ENCODE measurements around the gene MRC2. TPM values are rescaled to one million over a fixed set of nuclear protein-coding genes. Genes with fewer than 3 reads are reported as not detected.

MRC2 gene
- total RNA-seq, 1 experiment from 2014 or later: 10.7 TPM

DNA sequence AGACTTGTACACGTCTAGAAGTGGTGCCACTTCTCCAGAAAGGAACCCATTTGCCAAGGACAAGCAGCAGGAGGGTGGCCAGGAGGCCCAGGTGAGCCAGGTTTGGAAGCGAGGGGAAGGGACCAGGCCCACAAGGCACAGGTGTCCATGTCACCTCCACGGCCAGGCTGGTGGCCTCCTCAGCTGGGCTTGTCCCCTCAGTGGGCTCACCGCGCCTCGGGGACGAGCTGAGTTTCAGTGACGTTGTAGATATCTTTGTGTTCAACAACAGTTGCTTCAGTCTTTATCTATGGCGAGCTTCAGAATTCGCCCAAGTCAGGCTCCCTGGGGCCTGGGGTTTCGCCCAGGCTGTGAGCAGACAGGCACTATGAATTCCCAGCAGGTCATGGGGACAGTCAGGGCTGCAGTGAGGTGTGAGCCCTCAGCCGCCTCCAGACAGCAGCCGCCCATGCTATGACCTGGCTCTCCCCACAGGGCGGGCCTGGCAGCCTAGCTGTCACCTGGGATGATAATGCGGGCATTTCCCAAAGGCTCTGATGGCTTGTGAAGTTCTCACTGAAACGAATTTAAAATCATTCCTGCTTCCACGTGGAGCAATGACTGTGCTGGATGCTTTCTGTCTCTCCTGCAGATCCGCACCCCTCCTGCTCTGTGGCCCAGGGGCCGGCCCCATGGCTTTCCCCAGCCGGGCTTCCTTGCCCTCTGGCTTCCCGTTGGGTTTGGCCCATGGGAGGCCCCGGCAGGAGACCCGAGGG is 89.5 kb downstream of the MRC2 start:
- Histone ChIP-seq H3K9me2 (ENCODE audit: insufficient read depth) (no peaks in the 10 kb centered on the region), H3K27ac (ENCODE audit: low read depth, low read length) (0 out of 2 replicates have a peak overlapping the region, but pooled peaks have one; percentile 7), H3K4me1 (ENCODE audit: control insufficient read depth in 1 of 2, insufficient read depth in 2 of 2, low read length in 2 of 2) (peaks cover 19 to 49% of the 10 kb centered on the region in 2 experiments), H2AFZ (ENCODE audit: low read depth, low read length, poor library complexity, severe bottlenecking) (no peak overlapping the region), H3K9ac (ENCODE audit: low read length) (no peak overlapping the region), H3K79me2 (ENCODE audit: insufficient read depth, low read length) (no peaks in the 10 kb centered on the region), H3K4me2 (ENCODE audit: low read length) (no peak overlapping the region), H3K9me3 (ENCODE audit: control insufficient read depth in 1 of 2, insufficient read depth in 1 of 2, low read depth in 1 of 2, low read length in 2 of 2) (no peaks in the 10 kb centered on the region), H3K27me3 (ENCODE audit: insufficient read depth, low read length) (no peaks in the 10 kb centered on the region), H4K20me1 (ENCODE audit: insufficient read depth) (no peaks in the 10 kb centered on the region), H3K4me3 (replicated peaks in 1 of 2; ENCODE audit: low read depth in 1 of 2, low read length in 2 of 2) (no peak overlapping the region), H3K36me3 (ENCODE audit: control insufficient read depth in 1 of 2, insufficient read depth in 2 of 2, low read length in 2 of 2) (no peaks in the 10 kb centered on the region)
- ChIA-PET CTCF (interaction anchor here (1.0 kb wide), 1 partner anchor 23 kb away, joined by 3 read pairs; no protein-coding TSS in a partner anchor), POLR2A (no interaction called here), RAD21 (ENCODE audit: low non-redundant PET in 1 of 2, low total read pairs in 2 of 2, uncharacterized antibody in 2 of 2, unreplicated experiment in 2 of 2) (no interaction called here)
- intact Hi-C loops (cut with micrococcal nuclease): no loop called here
- BruUV-seq (replicated peaks): no TSS peak
- ATAC-seq: no peak
- no peak for DNase-seq (ENCODE audit: low read depth, low spot score)
- TF ChIP-seq SP1 (IDR thresholded peaks at IDR 0.05; ENCODE audit: low read depth): no peak
- no peak for TF ChIP-seq MAX (IDR thresholded peaks at IDR 0.05)
- no peak for TF ChIP-seq POLR2AphosphoS5 (IDR thresholded peaks at IDR 0.05; ENCODE audit: low read depth, low read length)
- TF ChIP-seq EGR1 (IDR thresholded peaks at IDR 0.05; ENCODE audit: low read depth): no peak
- no peak for TF ChIP-seq ELF1 (IDR thresholded peaks at IDR 0.05; ENCODE audit: borderline replicate concordance, low read depth)
- no peak for TF ChIP-seq EZH2phosphoT487 (IDR thresholded peaks at IDR 0.05; ENCODE audit: borderline replicate concordance)
- no peak for TF ChIP-seq CEBPB (IDR thresholded peaks at IDR 0.05; ENCODE audit: low read depth)
- no peak for TF ChIP-seq YY1 (IDR thresholded peaks at IDR 0.05; ENCODE audit: extremely low read depth, insufficient replicate concordance, low read depth, low read length)

DNA sequence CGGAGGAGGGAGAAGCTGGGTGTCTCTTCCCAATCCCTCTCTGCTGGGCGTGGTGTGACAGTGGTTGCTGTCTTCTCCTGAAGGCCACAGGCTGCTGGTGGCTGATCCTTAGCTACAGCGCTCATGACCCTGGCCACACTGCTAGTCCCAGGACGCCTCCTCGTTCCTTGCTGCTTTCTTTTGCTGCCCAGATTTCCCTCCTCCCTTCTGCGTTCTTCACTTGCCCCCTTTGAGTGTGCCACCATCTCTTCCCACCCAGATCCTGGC is 90.1 kb downstream of the MRC2 start:
- DNase-seq (ENCODE audit: low read depth, low spot score): no peak
- POLR2A ChIA-PET: no interaction called here
- ATAC-seq: no peak
- Histone ChIP-seq H3K4me2 (ENCODE audit: low read length) (no peak overlapping the region), H3K27ac (ENCODE audit: low read depth, low read length) (no peak overlapping the region), H3K4me3 (replicated peaks in 1 of 2; ENCODE audit: low read depth in 1 of 2, low read length in 2 of 2) (no peak overlapping the region), H3K9me2 (ENCODE audit: insufficient read depth) (no peaks in the 10 kb centered on the region), H3K79me2 (ENCODE audit: insufficient read depth, low read length) (no peaks in the 10 kb centered on the region), H3K9ac (ENCODE audit: low read length) (no peak overlapping the region), H3K36me3 (ENCODE audit: control insufficient read depth in 1 of 2, insufficient read depth in 2 of 2, low read length in 2 of 2) (no peaks in the 10 kb centered on the region), H3K4me1 (ENCODE audit: control insufficient read depth in 1 of 2, insufficient read depth in 2 of 2, low read length in 2 of 2) (peaks cover 19 to 49% of the 10 kb centered on the region in 2 experiments), H4K20me1 (ENCODE audit: insufficient read depth) (no peaks in the 10 kb centered on the region), H3K9me3 (ENCODE audit: control insufficient read depth in 1 of 2, insufficient read depth in 1 of 2, low read depth in 1 of 2, low read length in 2 of 2) (no peaks in the 10 kb centered on the region), H2AFZ (ENCODE audit: low read depth, low read length, poor library complexity, severe bottlenecking) (no peak overlapping the region), H3K27me3 (ENCODE audit: insufficient read depth, low read length) (no peaks in the 10 kb centered on the region)
- no TSS peak for BruUV-seq (replicated peaks)
- intact Hi-C loops (cut with micrococcal nuclease): no loop called here
- RAD21 ChIA-PET (ENCODE audit: low non-redundant PET in 1 of 2, low total read pairs in 2 of 2, uncharacterized antibody in 2 of 2, unreplicated experiment in 2 of 2): no interaction called here
- CTCF ChIA-PET: no interaction called here
- TF ChIP-seq, protein P1, sequence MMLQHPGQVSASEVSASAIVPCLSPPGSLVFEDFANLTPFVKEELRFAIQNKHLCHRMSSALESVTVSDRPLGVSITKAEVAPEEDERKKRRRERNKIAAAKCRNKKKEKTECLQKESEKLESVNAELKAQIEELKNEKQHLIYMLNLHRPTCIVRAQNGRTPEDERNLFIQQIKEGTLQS (IDR thresholded peaks at IDR 0.05): no peak
- TF ChIP-seq EZH2phosphoT487 (IDR thresholded peaks at IDR 0.05; ENCODE audit: borderline replicate concordance) (no peak), ZBTB33 (IDR thresholded peaks at IDR 0.05; ENCODE audit: extremely low read depth, insufficient replicate concordance, low read length) (no peak), MAX (IDR thresholded peaks at IDR 0.05) (no peak), EZH2 (IDR thresholded peaks at IDR 0.05) (no peak), CBX3 (IDR thresholded peaks at IDR 0.05; ENCODE audit: low read depth) (no peak), EGR1 (IDR thresholded peaks at IDR 0.05; ENCODE audit: low read depth) (no peak), FOSL1 (IDR thresholded peaks at IDR 0.05; ENCODE audit: low read depth) (no peak)
- TF ChIP-seq, protein P2, sequence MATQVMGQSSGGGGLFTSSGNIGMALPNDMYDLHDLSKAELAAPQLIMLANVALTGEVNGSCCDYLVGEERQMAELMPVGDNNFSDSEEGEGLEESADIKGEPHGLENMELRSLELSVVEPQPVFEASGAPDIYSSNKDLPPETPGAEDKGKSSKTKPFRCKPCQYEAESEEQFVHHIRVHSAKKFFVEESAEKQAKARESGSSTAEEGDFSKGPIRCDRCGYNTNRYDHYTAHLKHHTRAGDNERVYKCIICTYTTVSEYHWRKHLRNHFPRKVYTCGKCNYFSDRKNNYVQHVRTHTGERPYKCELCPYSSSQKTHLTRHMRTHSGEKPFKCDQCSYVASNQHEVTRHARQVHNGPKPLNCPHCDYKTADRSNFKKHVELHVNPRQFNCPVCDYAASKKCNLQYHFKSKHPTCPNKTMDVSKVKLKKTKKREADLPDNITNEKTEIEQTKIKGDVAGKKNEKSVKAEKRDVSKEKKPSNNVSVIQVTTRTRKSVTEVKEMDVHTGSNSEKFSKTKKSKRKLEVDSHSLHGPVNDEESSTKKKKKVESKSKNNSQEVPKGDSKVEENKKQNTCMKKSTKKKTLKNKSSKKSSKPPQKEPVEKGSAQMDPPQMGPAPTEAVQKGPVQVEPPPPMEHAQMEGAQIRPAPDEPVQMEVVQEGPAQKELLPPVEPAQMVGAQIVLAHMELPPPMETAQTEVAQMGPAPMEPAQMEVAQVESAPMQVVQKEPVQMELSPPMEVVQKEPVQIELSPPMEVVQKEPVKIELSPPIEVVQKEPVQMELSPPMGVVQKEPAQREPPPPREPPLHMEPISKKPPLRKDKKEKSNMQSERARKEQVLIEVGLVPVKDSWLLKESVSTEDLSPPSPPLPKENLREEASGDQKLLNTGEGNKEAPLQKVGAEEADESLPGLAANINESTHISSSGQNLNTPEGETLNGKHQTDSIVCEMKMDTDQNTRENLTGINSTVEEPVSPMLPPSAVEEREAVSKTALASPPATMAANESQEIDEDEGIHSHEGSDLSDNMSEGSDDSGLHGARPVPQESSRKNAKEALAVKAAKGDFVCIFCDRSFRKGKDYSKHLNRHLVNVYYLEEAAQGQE (IDR thresholded peaks at IDR 0.05; ENCODE audit: low read depth): no peak
